Measurements from ENCODE around the gene SLC17A7. TPM values are rescaled to one million over a fixed set of nuclear protein-coding genes. Genes with fewer than 3 reads are reported as not detected.

Gene SLC17A7
- total and polyA plus RNA-seq, 9 of the 15 experiments (the other 6 are each of a cell fraction or from before 2014, with no cell fraction given): 1.1 to 15.7 (median 2.4) TPM

DNA sequence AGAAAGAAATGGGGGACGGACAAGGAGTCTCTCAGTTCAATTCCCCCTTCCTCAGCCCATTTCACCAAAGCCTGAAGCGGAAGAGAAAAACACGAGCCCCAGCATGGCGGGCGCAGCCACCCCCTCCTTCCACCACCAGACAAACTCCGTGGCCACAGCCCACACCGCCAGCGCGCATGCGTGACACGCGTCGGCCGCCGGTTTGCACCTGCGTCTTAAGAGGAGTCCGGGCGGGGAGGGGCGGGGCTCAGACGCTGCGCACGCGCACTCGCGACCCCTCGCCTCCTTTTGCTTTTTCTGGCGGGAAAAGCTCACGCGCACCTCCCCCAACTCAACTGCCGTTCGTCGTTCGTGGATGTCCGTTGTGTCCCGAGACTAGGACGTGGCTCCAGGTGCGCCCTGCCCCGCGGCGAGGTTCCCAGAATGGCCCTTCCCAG, 53.4 kb downstream of the SLC17A7 start, which contains the start of gene KASH5 (continued):
- TF ChIP-seq, protein P1, sequence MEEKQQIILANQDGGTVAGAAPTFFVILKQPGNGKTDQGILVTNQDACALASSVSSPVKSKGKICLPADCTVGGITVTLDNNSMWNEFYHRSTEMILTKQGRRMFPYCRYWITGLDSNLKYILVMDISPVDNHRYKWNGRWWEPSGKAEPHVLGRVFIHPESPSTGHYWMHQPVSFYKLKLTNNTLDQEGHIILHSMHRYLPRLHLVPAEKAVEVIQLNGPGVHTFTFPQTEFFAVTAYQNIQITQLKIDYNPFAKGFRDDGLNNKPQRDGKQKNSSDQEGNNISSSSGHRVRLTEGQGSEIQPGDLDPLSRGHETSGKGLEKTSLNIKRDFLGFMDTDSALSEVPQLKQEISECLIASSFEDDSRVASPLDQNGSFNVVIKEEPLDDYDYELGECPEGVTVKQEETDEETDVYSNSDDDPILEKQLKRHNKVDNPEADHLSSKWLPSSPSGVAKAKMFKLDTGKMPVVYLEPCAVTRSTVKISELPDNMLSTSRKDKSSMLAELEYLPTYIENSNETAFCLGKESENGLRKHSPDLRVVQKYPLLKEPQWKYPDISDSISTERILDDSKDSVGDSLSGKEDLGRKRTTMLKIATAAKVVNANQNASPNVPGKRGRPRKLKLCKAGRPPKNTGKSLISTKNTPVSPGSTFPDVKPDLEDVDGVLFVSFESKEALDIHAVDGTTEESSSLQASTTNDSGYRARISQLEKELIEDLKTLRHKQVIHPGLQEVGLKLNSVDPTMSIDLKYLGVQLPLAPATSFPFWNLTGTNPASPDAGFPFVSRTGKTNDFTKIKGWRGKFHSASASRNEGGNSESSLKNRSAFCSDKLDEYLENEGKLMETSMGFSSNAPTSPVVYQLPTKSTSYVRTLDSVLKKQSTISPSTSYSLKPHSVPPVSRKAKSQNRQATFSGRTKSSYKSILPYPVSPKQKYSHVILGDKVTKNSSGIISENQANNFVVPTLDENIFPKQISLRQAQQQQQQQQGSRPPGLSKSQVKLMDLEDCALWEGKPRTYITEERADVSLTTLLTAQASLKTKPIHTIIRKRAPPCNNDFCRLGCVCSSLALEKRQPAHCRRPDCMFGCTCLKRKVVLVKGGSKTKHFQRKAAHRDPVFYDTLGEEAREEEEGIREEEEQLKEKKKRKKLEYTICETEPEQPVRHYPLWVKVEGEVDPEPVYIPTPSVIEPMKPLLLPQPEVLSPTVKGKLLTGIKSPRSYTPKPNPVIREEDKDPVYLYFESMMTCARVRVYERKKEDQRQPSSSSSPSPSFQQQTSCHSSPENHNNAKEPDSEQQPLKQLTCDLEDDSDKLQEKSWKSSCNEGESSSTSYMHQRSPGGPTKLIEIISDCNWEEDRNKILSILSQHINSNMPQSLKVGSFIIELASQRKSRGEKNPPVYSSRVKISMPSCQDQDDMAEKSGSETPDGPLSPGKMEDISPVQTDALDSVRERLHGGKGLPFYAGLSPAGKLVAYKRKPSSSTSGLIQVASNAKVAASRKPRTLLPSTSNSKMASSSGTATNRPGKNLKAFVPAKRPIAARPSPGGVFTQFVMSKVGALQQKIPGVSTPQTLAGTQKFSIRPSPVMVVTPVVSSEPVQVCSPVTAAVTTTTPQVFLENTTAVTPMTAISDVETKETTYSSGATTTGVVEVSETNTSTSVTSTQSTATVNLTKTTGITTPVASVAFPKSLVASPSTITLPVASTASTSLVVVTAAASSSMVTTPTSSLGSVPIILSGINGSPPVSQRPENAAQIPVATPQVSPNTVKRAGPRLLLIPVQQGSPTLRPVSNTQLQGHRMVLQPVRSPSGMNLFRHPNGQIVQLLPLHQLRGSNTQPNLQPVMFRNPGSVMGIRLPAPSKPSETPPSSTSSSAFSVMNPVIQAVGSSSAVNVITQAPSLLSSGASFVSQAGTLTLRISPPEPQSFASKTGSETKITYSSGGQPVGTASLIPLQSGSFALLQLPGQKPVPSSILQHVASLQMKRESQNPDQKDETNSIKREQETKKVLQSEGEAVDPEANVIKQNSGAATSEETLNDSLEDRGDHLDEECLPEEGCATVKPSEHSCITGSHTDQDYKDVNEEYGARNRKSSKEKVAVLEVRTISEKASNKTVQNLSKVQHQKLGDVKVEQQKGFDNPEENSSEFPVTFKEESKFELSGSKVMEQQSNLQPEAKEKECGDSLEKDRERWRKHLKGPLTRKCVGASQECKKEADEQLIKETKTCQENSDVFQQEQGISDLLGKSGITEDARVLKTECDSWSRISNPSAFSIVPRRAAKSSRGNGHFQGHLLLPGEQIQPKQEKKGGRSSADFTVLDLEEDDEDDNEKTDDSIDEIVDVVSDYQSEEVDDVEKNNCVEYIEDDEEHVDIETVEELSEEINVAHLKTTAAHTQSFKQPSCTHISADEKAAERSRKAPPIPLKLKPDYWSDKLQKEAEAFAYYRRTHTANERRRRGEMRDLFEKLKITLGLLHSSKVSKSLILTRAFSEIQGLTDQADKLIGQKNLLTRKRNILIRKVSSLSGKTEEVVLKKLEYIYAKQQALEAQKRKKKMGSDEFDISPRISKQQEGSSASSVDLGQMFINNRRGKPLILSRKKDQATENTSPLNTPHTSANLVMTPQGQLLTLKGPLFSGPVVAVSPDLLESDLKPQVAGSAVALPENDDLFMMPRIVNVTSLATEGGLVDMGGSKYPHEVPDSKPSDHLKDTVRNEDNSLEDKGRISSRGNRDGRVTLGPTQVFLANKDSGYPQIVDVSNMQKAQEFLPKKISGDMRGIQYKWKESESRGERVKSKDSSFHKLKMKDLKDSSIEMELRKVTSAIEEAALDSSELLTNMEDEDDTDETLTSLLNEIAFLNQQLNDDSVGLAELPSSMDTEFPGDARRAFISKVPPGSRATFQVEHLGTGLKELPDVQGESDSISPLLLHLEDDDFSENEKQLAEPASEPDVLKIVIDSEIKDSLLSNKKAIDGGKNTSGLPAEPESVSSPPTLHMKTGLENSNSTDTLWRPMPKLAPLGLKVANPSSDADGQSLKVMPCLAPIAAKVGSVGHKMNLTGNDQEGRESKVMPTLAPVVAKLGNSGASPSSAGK (IDR thresholded peaks at IDR 0.05): peak; percentile 95
- TF ChIP-seq NFRKB (IDR thresholded peaks at IDR 0.05; ENCODE audit: low read depth): 0 out of 2 replicates have a peak, but pooled peaks have one; percentile 45
- no peak for TF ChIP-seq MTA1 (IDR thresholded peaks at IDR 0.05; ENCODE audit: borderline replicate concordance)
- peak; percentile 55 for TF ChIP-seq SUPT5H (IDR thresholded peaks at IDR 0.05)
- TF ChIP-seq CXXC5 (CRISPR knock-in tag; IDR thresholded peaks at IDR 0.05): peak; percentile 68
- TF ChIP-seq ADNP (tag; IDR thresholded peaks at IDR 0.05): peak; percentile 33; the same call in 1 of the 2 replicates
- no peak for TF ChIP-seq CCNT2 (IDR thresholded peaks at IDR 0.05; ENCODE audit: borderline replicate concordance, extremely low read depth, insufficient read length, low read depth, low read length)
- TF ChIP-seq, protein P2, sequence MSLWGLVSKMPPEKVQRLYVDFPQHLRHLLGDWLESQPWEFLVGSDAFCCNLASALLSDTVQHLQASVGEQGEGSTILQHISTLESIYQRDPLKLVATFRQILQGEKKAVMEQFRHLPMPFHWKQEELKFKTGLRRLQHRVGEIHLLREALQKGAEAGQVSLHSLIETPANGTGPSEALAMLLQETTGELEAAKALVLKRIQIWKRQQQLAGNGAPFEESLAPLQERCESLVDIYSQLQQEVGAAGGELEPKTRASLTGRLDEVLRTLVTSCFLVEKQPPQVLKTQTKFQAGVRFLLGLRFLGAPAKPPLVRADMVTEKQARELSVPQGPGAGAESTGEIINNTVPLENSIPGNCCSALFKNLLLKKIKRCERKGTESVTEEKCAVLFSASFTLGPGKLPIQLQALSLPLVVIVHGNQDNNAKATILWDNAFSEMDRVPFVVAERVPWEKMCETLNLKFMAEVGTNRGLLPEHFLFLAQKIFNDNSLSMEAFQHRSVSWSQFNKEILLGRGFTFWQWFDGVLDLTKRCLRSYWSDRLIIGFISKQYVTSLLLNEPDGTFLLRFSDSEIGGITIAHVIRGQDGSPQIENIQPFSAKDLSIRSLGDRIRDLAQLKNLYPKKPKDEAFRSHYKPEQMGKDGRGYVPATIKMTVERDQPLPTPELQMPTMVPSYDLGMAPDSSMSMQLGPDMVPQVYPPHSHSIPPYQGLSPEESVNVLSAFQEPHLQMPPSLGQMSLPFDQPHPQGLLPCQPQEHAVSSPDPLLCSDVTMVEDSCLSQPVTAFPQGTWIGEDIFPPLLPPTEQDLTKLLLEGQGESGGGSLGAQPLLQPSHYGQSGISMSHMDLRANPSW (CRISPR knock-in tag; IDR thresholded peaks at IDR 0.05): no peak
- TF ChIP-seq, protein P3, sequence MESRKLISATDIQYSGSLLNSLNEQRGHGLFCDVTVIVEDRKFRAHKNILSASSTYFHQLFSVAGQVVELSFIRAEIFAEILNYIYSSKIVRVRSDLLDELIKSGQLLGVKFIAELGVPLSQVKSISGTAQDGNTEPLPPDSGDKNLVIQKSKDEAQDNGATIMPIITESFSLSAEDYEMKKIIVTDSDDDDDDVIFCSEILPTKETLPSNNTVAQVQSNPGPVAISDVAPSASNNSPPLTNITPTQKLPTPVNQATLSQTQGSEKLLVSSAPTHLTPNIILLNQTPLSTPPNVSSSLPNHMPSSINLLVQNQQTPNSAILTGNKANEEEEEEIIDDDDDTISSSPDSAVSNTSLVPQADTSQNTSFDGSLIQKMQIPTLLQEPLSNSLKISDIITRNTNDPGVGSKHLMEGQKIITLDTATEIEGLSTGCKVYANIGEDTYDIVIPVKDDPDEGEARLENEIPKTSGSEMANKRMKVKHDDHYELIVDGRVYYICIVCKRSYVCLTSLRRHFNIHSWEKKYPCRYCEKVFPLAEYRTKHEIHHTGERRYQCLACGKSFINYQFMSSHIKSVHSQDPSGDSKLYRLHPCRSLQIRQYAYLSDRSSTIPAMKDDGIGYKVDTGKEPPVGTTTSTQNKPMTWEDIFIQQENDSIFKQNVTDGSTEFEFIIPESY (CRISPR knock-in tag; IDR thresholded peaks at IDR 0.05): peak; percentile 98
- peak; percentile 69 for TF ChIP-seq POLR2A (conservative IDR thresholded peaks at IDR 0.05)
